Left forelimb (tissue), 1 donor: Measurements from ENCODE around the gene DGKB.

ENCODE experiments used
- DNase-seq: peaks from one replicate; pipeline ENCODE4 v3.0.0-alpha.2; 2018; ENCODE audit warnings: low spot score

The DGKB gene

DNA sequence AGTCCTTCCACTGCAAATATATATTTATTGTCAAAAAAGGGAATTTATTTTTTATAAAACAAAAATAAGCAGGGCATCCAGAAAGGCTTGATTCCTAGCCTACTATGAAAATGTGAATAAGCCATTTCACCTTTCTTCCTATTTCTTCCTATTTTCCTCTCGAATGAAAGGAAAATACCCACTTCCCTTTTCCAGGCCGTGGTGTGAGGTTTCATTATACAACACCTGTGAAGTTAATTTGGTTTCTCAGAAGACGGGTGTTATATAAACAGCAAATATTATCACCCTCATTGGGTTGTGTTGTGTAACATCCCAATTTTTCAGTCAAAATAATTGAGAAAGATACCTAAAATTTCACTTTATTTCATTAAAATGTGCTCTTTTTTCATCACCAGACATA is 214.3 kb downstream of the DGKB start:
- DNase-seq = no peak

DNA sequence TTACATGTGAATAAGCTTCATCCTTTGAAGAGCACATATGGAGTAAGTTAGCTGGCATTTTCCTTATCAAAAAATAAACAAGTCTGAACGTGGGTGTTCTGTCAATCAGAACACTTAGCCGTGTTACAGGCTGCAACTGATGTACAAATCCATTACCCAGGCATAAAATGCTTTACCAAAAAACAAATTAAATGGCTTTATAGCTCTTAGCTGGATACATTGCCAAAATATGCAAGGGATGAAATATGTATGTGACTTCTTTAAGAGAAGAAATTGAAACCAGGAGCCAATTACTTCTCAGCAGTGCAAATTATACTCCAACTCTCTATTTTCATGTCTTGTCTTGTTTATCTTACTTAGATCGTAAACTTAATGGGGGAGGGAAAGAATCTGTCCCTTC is 214.8 kb downstream of the DGKB start:
- no peak for DNase-seq

DNA sequence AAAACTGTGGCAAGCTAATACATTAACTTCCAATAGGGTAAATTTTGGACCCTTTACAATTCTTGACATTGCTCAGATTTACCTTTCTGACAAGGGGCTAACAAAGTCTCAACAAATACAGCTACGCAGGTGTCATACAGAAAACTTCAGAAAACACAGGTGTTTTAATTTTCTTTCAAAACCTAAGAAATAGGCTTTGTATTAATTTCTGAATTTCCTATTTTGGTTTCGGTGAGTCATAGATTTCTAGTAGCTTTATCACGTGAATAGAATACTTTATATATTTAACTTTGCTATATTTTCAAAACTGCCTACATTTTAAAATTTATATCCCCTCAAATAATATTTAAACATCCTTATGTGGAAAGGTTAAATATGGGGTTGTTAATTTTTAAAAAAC is 215.3 kb downstream of the DGKB start:
- no peak for DNase-seq

DNA sequence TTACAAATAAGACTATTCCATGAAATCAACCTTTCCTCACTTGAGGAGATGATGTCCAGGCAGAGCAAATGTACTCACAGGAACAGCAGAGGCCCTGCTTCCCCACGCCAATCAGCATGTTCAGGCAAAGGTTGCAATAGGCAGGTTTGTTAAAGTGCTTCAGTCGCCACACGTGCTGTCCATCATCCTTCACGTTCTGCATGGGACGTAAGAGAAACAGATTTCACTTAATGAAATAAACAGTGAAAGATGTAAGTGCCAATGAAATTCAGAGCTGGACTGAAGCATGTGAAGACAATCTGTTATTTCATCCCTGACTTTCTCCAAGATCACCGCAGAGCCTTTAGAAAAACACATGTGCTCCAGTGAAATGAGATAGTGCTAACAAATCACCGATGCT is 217.4 kb downstream of the DGKB start:
- no peak for DNase-seq

DNA sequence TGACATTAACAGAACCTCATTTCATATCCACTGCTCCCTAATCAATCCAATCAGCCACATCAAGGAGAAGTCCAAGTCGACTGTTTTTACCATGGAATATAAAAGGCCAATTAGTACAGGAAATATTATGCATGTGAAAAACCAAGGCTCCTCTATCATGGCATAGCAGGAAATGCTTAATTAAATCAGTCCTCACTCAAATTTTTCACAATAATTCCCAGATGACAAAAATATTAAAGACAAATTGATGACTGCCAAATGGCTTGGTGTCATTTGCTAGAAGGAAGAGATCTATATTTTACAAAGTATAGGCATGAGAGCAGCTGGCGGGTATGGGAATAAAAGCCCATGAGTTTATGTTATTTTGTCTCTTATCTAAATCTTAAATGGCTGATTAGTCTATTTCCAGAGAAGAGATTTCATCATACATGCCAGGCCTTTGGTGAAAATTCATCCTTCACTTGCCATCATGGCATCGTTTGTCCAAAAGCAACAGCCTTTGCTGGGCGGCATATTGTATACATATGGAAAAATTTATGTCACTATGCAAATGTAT is 219.6 kb downstream of the DGKB start:
- DNase-seq = no peak

DNA sequence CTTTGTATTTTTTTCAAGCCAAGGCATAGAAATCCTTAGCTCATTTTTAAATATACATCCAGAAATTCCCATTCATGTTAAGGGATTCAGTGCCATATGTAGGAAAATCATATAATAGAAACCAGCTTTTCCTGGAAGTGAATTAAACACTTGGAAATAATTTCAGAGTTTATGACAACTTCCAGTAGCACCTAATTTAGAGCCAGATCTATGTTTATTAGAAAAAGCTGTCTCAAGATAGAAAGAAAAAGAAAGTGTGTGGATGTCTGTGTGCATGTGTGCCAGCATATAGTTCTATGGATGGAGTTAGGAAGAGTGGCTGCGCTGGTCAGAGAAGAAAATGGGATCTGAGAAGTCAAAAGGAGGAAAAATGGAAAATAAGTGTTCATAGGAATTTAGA is 225.7 kb downstream of the DGKB start:
- DNase-seq = no peak

DNA sequence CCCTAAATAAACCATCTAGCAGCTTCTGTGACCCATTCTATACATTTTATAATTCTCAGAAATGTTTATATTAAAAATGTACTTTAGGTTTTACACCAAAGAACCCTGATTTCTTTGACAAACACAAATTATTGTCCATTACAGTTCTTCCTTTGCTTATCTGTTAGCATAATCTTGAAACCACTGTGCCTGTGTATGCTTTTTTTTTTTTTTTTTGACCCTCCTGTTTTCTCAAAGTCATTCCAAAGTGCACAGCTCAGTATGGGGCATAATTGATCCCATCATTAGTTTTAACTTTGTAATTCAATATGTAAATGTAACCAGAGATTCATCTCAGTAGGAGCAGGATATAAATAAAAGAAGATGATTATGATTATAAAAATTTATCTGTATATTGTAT is 229.3 kb downstream of the DGKB start:
- no peak for DNase-seq

DNA sequence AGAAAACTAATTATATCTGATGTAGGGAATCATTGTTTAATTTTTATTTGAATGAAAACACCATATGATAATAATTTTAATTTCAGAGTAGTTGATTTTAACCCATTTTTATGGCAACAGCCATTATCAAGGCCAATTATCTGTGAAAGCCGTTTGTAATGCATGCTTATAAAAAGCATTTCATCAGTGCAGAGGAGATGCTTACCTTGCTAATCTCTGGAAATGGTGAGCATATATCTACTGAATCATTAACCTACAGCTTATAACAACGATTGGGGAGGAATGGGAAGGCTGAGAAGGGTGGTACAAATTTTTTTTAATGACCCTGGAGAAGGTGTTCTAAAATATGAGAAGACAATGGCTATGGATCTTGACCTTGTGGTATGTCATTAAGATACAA is 235.6 kb downstream of the DGKB start:
- no peak for DNase-seq

DNA sequence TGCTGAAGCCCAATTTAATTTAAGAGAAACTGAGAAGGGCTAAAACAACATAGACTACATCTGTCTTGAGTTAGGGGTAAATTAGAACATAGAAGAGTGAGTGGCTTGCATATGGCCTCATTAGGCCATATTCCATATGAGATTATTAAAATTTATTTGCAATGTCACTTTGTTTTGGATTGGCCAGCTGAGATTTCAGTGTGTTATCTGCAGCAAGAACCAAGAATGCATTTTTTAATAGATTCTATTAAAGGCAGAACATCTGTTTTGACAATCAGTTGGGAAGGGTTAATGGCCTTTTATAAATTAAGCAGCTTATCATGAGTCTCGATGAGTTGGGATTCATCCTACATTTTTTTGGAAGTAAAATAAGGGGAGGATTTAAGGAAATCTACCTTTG is 236.2 kb downstream of the DGKB start:
- no peak for DNase-seq

DNA sequence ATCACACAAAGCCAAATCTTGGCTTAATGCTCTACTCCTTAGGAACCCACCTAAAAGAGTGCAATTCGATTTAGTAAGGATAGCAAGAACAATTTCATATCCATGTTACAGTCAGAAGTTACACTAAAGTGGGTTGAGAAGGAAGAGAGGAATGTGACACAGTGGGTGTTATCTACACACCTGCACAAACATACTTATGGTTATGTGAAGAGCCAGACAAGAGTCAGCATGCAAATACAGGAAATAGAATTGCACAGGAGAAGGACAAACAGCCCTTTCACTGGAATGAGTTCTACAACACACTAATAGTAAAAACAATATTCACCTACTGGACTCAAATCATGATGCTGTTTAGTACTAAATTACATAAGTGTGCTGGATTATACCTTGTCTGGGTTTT is 262.8 kb downstream of the DGKB start:
- DNase-seq = no peak

DNA sequence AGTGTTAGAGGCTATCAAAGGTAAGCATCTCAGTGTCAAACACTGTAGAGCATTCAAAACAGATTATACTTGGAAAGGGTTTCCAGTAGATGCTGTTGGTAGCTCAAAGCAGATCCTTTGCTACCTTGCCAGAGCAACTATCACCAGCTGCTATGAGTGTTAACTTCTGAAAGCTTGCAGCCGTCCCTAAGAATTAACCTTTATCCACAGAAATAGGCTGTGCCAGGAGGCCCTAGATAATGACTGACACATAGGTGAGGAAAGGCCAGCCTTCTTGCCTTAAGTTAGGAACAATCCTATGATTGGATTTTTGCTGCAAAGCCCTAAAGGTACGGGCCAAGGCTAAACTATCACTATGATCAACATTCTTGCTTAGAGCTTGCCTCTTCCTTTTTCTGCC is 263.2 kb downstream of the DGKB start:
- no peak for DNase-seq

DNA sequence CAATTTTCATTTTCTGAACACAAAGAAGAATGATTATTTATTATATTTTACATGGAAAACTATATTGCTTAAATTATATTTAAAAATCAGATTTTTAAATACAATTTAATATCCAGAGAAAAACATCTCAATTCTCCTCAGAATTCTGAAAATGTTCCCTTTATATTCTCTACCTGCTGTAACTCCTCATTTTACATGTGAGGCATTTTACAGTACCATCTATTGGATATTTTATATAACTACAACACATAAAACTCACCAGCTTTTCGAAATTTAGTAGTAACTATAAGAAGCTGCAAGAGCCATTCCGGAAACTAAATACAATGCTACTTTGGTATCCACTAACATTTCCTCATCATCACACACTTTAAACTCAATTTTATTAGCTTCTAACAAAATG is 264.6 kb downstream of the DGKB start:
- DNase-seq = no peak

DNA sequence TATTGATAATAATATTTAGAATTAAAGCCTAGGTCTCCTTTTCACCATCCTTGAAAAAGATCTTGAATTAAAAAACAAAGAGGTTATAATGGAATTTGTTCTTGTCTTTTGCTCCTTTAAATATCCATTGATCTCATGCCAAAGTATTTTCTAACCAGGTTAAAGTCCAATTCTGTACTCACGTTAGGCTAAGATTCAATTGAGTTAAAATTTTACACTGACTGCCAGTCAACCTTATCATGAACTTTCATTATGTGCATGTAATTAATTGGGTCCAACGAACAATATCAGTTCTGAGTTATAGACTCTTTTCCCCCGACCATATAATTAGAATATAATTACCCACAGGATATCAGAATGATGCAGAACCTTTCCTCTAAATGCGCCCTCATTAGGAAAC is 266.6 kb downstream of the DGKB start:
- DNase-seq = no peak

DNA sequence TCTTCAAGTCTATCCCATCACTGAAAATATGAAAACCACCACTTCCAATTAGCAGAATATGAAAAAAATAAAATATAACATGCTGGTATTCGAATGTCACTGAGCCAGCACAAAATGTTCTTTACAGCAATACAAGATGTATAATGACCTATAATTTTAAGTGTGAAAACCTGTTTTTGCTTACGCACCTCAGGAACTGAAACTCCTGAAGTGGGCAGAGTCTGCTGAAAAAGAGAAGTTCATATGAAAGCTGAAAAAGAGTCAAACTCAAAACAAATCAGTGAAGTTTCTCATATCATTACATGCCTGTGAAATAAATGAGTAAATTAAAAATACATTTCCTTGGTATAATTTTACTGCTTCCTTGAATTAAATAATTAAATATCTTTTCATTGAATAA is 272.5 kb downstream of the DGKB start:
- no peak for DNase-seq

DNA sequence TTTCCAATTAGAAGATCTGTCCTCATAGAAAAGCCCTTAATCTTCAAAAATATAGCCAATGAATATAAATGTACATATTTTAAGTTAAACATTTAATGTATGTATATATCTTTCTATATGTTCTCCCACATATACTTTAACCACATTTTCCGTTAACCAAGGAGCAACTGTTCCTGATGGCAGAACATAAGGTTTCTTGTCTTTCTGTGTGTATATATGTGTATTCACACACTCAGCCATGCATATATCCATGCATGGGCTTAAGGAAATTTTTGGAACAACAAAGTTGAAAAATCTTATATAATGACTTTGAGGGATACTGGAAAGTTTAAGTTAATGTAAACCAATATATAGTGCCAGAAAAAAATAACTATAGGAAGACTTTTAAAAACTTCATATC is 274.0 kb downstream of the DGKB start:
- DNase-seq = no peak

DNA sequence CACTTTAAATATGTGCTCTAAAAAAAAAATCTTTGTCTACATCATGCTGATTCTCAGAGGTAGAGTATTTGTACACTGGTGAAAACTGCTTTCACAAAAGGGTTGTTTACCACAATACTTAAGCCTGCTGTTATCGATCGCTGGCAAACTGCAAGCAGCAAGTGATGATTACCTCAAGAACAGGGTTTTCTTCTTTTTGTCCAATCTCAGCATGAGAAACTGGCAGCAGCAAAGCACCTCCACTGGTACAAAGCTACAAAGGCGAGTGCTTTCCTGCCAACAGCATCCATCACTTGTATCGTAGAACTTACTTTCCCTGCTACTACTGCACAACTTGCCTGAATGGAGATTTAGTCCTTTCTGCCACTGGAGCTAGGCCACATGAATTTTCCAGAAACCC is 276.5 kb downstream of the DGKB start:
- DNase-seq = no peak

DNA sequence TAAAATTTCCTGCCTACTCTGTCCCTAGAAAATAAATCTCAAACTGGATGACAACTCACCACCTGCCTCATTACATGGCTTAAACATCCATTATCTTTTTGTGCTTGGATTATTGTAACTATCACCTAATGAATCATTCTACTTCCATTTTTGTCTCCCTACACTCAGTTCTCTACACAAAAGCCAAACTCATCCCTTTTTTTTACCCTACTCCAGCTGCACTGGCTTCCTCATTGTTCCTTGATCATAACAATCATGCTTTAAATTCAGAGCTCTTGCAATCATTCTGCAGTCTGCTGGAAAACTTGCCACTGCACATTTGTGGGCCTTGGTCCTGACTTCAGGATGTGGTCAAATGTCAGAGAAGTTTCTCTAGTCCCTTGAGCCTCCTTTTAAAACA is 280.0 kb downstream of the DGKB start:
- no peak for DNase-seq

DNA sequence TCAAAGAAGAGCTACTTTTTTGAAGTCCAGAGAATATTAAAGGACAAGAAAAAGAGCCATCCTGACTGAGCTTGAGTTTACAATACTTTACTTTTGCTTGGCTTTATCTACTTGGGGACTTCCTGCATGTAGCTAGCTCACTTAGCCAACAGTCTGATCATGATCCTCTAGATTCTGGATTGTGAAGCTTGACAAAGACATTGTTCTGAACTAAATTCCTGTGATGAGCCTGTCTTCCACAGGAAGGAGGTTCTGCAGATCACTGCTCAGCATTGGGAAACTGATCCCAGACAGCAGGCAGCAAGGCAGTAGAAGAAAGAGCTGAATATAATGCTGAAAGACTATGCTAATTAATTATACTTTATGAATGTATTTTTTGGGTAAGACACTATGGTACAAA is 296.4 kb downstream of the DGKB start:
- no peak for DNase-seq

DNA sequence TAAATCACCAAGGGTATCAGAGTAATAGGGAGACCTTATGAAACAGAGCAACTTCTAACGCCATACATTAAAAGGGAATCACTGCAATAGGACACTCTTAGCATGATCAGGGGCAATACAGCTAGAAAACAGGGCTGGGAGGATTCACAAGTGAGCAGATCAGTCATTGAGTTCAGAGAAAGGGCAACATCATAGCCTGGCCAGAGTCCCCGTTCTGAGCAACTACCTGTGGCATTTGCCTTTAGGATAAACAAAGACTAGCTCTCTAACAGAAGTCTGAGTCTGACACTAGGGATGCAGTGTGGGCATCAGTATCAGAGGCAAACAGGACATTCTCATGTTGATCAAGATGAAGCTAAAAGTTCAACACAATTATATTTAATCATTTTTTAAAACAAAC is 297.9 kb downstream of the DGKB start:
- DNase-seq = no peak

DNA sequence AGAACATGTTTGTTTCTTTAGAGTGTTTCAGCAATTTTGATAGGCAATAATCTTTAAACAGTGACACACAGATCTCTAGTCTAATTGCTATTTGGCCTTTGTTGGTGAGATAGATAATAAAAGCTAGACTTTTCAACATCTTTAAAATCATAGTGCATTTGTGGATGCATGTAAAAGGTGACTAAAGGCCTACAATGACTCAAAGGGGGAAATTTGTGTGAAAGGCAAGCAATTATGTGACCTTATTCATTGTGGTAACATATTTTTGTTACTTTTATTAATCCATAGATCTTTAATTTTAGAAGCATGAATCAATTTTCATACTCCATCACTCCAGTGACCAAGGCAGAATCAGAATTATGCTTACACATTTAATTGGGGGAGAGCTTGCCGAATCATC is 299.7 kb downstream of the DGKB start:
- no peak for DNase-seq

DNA sequence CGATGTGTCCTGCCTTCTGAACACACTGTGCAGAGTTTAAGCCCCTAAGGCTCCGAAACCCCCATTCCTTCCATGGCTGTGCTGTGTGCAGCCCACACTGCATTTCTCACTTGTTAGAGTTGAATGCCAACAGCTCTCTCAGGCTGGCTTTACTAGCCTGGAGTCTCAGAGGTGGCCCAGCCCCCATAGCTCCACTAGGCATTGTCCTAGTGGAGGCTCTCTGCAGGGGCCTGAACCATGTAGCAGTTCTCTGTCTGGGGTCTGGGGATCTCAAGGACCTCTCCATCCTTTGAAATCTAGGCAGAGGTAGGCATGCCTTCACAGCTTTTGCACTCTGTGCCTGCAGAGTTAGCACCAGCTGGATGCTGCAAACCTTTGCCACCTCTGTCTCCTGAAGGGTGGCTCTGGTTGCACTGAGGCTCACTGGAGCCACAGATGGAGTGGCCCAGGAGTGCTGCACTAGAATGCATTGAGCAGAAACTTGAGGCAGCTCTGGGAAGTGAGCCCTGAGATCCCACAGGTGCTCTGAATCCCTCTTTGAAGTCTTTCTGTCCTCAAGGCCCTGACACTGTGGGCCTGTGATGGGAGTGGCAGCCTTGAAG is 301.7 kb downstream of the DGKB start:
- no peak for DNase-seq

DNA sequence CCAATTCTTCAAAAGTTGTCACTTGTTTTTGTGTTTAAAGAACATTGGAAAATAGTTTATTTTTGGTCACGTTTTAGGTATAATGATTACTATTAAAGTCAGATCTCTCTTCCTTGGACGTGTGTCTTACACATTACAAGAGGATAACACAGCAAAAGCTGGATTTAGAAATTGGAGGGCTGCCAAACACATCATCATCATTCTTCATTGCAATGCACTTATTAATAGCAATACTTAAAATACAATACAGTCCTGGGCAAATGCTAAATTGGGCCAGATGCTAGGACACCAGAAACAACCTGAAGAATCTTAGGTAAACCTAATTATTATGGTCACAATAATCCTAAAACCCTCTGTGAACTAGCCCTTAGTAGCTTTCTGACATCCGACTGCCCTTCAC is 303.6 kb downstream of the DGKB start:
- no peak for DNase-seq

DNA sequence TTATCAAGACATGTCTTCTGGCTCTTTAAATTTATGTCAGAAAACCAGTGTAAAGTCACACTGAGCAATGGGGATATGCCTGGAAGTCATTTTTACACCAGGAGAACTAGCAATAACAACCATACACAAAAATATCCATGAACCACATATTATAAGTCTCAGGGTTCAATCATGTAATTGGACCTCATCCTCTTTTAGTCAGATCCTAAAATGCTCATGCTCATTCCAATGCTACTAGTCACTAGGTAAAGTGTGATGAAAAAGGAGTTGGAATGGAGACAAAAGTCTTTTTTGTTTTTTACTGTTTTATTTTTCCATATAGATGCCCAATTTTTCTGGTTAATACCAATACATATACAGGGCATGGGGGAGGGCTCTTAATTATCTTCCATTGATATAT is 306.1 kb downstream of the DGKB start:
- no peak for DNase-seq

DNA sequence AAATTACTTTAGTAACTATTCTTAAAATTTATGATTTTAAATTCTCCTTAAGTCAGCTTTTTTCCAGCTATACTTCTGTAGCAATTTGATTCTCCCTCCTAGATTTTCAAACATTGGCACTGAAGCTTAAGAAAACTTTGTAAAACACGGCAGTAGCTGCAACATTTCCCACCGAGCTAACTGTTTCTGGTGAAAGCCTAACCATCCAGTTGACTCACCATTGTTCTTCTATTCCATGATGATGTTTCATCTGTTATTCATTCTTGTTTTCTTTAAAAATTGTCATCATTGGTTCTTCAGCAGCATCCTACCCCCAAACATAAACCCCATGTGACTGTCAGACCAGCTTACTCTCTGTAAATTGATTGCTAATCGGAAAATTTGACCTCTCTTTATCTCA is 312.3 kb downstream of the DGKB start:
- no peak for DNase-seq

DNA sequence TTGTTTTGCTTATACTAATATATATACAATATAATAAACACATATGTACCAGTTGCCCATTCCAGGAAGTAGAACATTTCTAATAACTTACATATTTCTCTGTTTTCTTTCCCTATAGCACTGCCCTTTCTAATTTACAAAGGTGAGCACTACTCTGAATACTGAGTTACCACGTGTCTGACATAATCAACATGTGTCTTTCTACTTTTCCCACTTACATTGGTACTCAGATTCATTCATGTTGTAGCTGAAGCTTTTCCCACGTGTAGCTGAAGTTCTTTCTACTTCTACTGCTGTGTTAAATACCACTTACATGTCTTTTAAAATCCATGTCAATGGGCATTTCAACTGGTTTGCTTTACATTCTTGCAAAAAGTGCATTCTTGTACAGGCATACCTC is 317.3 kb downstream of the DGKB start:
- DNase-seq = no peak
